Measurements from ENCODE around the gene CDK6.

Gene CDK6

GRCh38 chr7:92740134-92740533 lies 96.2 kb downstream of the CDK6 start:
- H3K4me3 Mint-ChIP-seq, result no peak overlapping the region
- no peaks in the 10 kb centered on the region for H3K27me3 Mint-ChIP-seq
- H3K9me3 Mint-ChIP-seq (ENCODE audit: low read depth), result peaks cover 4% of the 10 kb centered on the region
- H3K27ac Mint-ChIP-seq, result peak overlapping the region; percentile 6
- H3K36me3 Mint-ChIP-seq, result peaks cover 32% of the 10 kb centered on the region
- peaks cover 45% of the 10 kb centered on the region for H3K4me1 Mint-ChIP-seq (ENCODE audit: low read depth)

DNA sequence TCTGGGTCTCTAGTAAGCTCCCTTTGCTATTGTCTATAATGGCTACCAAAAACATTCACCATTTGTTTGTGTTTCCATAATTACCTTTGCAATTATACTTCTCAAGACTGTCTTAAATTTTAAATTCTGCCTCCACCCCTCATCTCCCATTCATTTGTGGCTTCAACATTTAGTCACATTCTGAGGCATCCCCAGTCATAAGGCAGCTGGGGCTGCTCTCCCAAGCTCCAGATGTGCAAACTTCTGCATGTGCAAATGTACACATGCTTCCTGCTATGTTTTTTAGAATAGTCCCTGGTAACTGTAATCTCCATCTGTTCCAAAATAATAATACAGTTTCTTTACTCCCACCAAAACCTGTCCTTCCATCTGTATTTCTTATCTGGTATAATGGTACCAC lies 97.3 kb downstream of the CDK6 start:
- H3K9me3 Mint-ChIP-seq (ENCODE audit: low read depth), result peaks cover 4% of the 10 kb centered on the region
- peak overlapping the region; percentile 46 for H3K27ac Mint-ChIP-seq
- H3K27me3 Mint-ChIP-seq, result no peaks in the 10 kb centered on the region
- H3K4me3 Mint-ChIP-seq, result no peak overlapping the region
- peaks cover 50% of the 10 kb centered on the region for H3K4me1 Mint-ChIP-seq (ENCODE audit: low read depth)
- peaks cover 32% of the 10 kb centered on the region for H3K36me3 Mint-ChIP-seq

DNA sequence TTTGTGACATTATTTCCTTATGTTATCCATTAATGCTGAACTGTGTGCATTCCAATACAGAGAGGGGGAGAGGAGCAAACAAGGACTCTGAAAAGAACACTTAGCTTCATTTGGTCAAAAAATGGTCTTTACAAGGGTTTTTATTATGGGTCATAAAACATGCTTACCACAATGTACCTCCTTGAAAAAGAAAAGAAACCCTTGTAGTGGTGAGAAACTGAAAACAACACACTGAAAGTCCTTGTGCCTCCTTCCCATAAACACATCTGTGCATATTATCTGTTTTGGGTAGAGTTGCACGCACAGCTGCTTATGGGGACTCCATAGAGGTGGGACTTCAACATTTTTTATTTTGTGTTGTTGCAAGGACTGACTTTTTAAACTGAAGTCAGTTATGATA lies 98.7 kb downstream of the CDK6 start:
- H3K4me3 Mint-ChIP-seq, result peak overlapping the region; percentile 8
- H3K27me3 Mint-ChIP-seq, result no peaks in the 10 kb centered on the region
- peak overlapping the region; percentile 59 for H3K27ac Mint-ChIP-seq
- H3K9me3 Mint-ChIP-seq (ENCODE audit: low read depth), result no peaks in the 10 kb centered on the region
- peaks cover 47% of the 10 kb centered on the region for H3K4me1 Mint-ChIP-seq (ENCODE audit: low read depth)
- peaks cover 27% of the 10 kb centered on the region for H3K36me3 Mint-ChIP-seq

- peaks cover 50% of the 10 kb centered on the region for H3K4me1 Mint-ChIP-seq (ENCODE audit: low read depth)
- no peak overlapping the region for H3K27ac Mint-ChIP-seq
- peaks cover 27% of the 10 kb centered on the region for H3K36me3 Mint-ChIP-seq
- no peak overlapping the region for H3K4me3 Mint-ChIP-seq
- no peaks in the 10 kb centered on the region for H3K27me3 Mint-ChIP-seq
- H3K9me3 Mint-ChIP-seq (ENCODE audit: low read depth), result no peaks in the 10 kb centered on the region
These were observed 99.5 kb downstream of the CDK6 start for GRCh38 chr7:92736870-92737269.

DNA sequence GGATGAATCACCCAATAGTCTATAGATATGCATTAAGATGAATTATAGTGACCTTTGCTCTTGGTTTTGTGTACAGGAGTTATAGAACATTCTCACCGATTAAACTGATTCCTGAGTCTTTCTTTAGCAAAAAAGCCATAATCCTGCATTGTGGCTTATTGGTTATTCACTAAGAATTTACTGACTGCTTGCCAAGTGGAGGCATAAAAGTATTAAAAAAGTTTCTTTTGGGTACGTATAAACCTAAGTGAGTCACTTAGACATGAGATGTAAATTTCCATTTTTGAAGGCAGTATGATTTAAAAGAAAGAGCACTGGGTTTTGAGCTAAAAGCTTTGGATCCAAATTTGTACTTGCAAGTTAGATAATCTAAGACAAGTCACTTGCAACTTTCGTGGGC lies 100.7 kb downstream of the CDK6 start:
- Mint-ChIP-seq H3K36me3 (peaks cover 32% of the 10 kb centered on the region), H3K4me1 (ENCODE audit: low read depth) (peaks cover 55% of the 10 kb centered on the region)

DNA sequence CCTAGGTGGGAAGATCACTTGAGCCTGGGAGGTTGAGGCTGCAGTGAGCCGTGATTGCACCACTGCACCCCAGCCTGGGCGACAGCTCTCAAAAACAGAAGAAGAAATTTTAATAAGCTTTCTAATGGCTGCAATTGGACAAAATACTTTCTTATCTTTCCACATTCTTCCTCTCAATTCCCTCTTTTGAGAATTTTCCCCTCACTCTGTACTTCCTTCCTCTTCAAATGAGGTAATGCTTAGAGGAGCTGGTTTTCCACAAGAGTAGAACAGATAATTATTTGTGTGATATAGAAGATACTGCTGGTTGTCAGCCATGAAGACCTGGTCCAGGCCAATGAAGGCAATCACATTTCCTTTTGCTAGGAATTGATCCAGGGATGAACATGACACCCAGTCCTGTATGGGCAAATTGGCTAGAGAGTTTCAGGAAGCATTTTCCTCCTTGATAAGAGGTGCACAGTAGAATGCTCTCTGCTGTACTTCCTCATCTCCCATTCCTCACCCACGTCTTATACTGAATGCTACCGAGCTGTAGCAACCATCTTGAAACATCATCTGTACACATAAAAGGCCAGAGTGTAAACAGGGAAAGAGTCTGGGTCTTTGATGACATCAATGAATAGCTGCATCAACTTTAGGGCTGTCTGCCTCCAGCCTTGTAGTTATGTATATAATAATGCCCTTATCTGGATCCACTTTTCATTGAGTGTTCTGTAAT lies 103.9 kb downstream of the CDK6 start:
- Mint-ChIP-seq H3K27me3 (no peaks in the 10 kb centered on the region), H3K36me3 (peaks cover 26% of the 10 kb centered on the region), H3K9me3 (ENCODE audit: low read depth) (no peaks in the 10 kb centered on the region), H3K4me1 (ENCODE audit: low read depth) (peaks cover 56% of the 10 kb centered on the region), H3K27ac (peak overlapping the region; percentile 92), H3K4me3 (peak overlapping the region; percentile 51)

More for the DNA sequence above, 100.7 kb downstream of the CDK6 start:
- Mint-ChIP-seq H3K27me3 (no peaks in the 10 kb centered on the region), H3K27ac (no peak overlapping the region), H3K9me3 (ENCODE audit: low read depth) (no peaks in the 10 kb centered on the region), H3K4me3 (no peak overlapping the region)

GRCh38 chr7:92731335-92732063 lies 104.9 kb downstream of the CDK6 start:
- peaks cover 20% of the 10 kb centered on the region for H3K36me3 Mint-ChIP-seq
- no peaks in the 10 kb centered on the region for H3K9me3 Mint-ChIP-seq (ENCODE audit: low read depth)
- H3K27ac Mint-ChIP-seq, result peak overlapping the region; percentile 92
- H3K4me3 Mint-ChIP-seq, result peak overlapping the region; percentile 51
- H3K4me1 Mint-ChIP-seq (ENCODE audit: low read depth), result peaks cover 53% of the 10 kb centered on the region
- H3K27me3 Mint-ChIP-seq, result no peaks in the 10 kb centered on the region

- Mint-ChIP-seq H3K4me1 (ENCODE audit: low read depth) (peaks cover 53% of the 10 kb centered on the region), H3K9me3 (ENCODE audit: low read depth) (no peaks in the 10 kb centered on the region), H3K27me3 (no peaks in the 10 kb centered on the region), H3K36me3 (peaks cover 16% of the 10 kb centered on the region), H3K27ac (peak overlapping the region; percentile 92), H3K4me3 (peak overlapping the region; percentile 27)
These were observed 105.6 kb downstream of the CDK6 start for GRCh38 chr7:92730808-92731207.

DNA sequence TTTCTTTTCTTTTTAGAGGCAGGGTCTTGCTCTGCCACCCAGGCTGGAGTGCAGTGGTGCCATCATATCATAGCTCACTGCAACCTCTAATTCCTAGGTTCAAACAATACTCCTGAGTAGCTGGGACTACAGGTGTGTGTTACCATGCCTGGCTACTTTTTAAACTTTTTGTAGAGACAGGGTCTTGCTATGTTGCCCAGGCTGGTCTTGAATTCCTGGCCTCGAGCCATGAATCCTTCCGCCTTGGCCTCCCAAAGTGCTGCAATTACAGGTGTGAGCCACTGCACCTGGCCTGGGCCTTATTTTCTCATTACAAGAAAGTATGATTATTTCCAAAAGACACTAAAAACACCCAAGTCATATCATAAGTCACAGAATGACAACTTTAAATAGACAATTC lies 106.6 kb downstream of the CDK6 start:
- Mint-ChIP-seq H3K4me3 (peak overlapping the region; percentile 40), H3K27me3 (no peaks in the 10 kb centered on the region), H3K27ac (peak overlapping the region; percentile 92), H3K9me3 (ENCODE audit: low read depth) (no peaks in the 10 kb centered on the region), H3K4me1 (ENCODE audit: low read depth) (peaks cover 52% of the 10 kb centered on the region), H3K36me3 (peaks cover 21% of the 10 kb centered on the region)

DNA sequence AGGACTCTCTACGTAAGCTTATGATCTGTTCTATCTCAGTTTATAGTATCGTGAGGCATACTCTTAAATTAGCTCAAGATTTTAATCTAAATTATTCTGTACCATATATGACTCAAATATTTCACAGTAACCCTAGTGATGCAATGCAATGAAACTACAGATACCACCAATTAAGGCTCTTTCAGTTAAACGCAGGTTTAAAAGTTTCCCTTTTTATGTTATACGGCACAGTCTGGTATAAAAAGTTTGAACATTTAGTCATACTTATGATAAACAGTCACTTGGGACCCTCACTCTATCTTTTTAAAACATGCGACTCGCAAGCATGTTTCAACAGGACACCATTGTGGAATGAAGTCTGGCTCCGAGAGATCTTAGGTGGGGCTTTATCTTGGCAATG lies 107.2 kb downstream of the CDK6 start:
- Mint-ChIP-seq H3K4me3 (peak overlapping the region; percentile 40), H3K9me3 (ENCODE audit: low read depth) (no peaks in the 10 kb centered on the region), H3K4me1 (ENCODE audit: low read depth) (peaks cover 50% of the 10 kb centered on the region), H3K27me3 (no peaks in the 10 kb centered on the region), H3K27ac (peak overlapping the region; percentile 92), H3K36me3 (peaks cover 23% of the 10 kb centered on the region)

GRCh38 chr7:92727755-92728154 lies 108.6 kb downstream of the CDK6 start:
- H3K4me3 Mint-ChIP-seq, result no peak overlapping the region
- H3K36me3 Mint-ChIP-seq, result peaks cover 28% of the 10 kb centered on the region
- peak overlapping the region; percentile 68 for H3K27ac Mint-ChIP-seq
- H3K9me3 Mint-ChIP-seq (ENCODE audit: low read depth), result no peaks in the 10 kb centered on the region
- no peaks in the 10 kb centered on the region for H3K27me3 Mint-ChIP-seq
- peaks cover 47% of the 10 kb centered on the region for H3K4me1 Mint-ChIP-seq (ENCODE audit: low read depth)

- Mint-ChIP-seq H3K4me3 (no peak overlapping the region), H3K27me3 (no peaks in the 10 kb centered on the region), H3K9me3 (ENCODE audit: low read depth) (no peaks in the 10 kb centered on the region), H3K36me3 (peaks cover 33% of the 10 kb centered on the region), H3K27ac (no peak overlapping the region), H3K4me1 (ENCODE audit: low read depth) (peaks cover 31% of the 10 kb centered on the region)
These were observed 111.0 kb downstream of the CDK6 start for GRCh38 chr7:92725161-92725925.

- H3K4me1 Mint-ChIP-seq (ENCODE audit: low read depth), result peaks cover 27% of the 10 kb centered on the region
- H3K36me3 Mint-ChIP-seq, result peaks cover 31% of the 10 kb centered on the region
- peak overlapping the region; percentile 61 for H3K27ac Mint-ChIP-seq
These were observed 112.4 kb downstream of the CDK6 start for GRCh38 chr7:92723943-92724342.

DNA sequence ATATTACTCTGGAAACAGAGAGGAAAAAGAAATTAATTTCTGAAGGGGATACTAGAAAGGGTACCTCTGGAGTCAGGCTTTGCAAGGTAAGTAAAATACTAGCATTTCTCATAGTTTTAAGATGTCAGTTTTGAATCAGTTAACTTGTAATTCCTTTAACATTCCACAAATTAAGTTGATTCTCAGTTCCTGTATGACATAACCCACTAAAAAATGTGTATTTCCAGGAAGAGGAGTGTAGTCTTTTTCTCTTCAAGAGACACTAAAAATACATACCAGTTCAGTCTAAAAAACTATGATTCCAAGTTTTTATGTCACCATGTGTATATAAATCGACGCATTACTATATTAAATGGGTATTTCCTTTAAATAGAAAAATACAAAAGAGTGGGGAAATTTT lies 113.2 kb downstream of the CDK6 start:
- Mint-ChIP-seq H3K36me3 (peaks cover 29% of the 10 kb centered on the region), H3K27me3 (no peaks in the 10 kb centered on the region), H3K27ac (no peak overlapping the region), H3K4me3 (no peak overlapping the region), H3K4me1 (ENCODE audit: low read depth) (peaks cover 32% of the 10 kb centered on the region), H3K9me3 (ENCODE audit: low read depth) (no peaks in the 10 kb centered on the region)

More at GRCh38 chr7:92723943-92724342, 112.4 kb downstream of the CDK6 start:
- Mint-ChIP-seq H3K27me3 (no peaks in the 10 kb centered on the region), H3K4me3 (no peak overlapping the region), H3K9me3 (ENCODE audit: low read depth) (no peaks in the 10 kb centered on the region)

- H3K4me1 Mint-ChIP-seq (ENCODE audit: low read depth), result peaks cover 38% of the 10 kb centered on the region
- no peak overlapping the region for H3K4me3 Mint-ChIP-seq
- peak overlapping the region; percentile 25 for H3K27ac Mint-ChIP-seq
- H3K27me3 Mint-ChIP-seq, result no peaks in the 10 kb centered on the region
- peaks cover 33% of the 10 kb centered on the region for H3K36me3 Mint-ChIP-seq
- H3K9me3 Mint-ChIP-seq (ENCODE audit: low read depth), result no peaks in the 10 kb centered on the region
These were observed 113.8 kb downstream of the CDK6 start for GRCh38 chr7:92722541-92722940.

Data from activated naive CD8-positive, alpha-beta T cell (primary cell).